ENCODE results near the gene GPX7. TPM values are rescaled to one million over a fixed set of nuclear protein-coding genes. Genes with fewer than 3 reads are reported as not detected.
A peak's percentile ranks its signal among the peaks of the same experiment; 100 is the strongest.

GPX7 gene
- total and polyA plus RNA-seq, 2 donors = 19.5 to 55.4 TPM

DNA sequence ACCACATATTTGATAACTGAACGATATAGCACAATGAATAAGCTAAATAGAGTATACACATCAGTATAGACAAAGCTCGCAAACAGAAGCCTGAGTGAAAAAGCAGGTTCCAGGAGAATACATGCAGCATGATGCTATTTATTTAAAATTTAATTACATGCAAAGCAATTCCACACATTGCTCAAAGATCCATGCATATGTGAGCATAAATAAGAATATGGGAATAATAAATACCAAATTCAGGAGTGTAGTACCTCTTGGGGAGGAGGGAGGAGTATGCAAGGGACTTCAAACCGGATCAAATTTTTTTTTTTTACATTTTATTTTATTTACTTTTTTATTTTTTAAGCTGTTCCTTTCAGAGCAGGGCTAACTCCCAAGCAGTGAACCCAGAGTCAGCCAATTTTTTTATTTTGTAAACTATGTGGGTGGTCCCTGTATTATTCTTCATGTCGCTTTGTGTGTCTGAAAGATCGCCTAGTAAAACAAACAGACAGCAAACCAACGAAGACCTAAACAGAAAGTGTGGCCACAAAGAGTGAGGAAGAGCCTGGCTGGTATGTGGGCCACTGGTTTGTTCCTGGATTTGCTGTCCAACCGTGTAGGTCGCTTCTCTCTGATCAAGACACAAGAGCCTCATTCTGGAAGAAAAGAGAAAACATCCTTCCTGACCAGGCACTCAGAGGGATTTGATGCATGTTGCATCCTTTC is 26.6 kb downstream of the GPX7 start:
- DNase-seq (ENCODE audit: extremely low spot score) = no peak
- Histone ChIP-seq H3K36me3 (ENCODE audit: insufficient read depth) (no peaks in the 10 kb centered on the region), H3K4me3 (ENCODE audit: low read depth, low read length) (no peak overlapping the region), H3K27ac (ENCODE audit: low read depth) (no peak overlapping the region), H3K4me1 (ENCODE audit: insufficient read depth) (no peaks in the 10 kb centered on the region)
- WGBS = 50% methylated on average over 8 of the region's 8 CpGs

DNA sequence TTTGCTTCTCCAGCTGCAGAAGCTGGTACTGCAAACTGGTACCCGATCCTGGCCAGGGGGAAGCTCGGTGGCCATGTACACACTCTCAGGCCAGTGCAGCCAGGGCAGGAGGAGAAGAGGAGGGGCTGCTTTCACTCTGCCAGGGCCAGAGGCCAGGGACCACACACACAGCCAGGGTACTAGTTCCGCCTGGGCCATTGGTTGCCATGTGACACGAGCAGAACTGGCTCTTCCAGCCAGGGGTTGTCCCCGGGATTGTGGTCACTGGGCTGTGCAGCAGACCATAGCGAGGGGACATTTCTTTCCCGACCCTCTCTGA is 27.1 kb downstream of the GPX7 start:
- no peak for DNase-seq (ENCODE audit: extremely low spot score)
- H3K4me3 ChIP-seq (ENCODE audit: low read depth, low read length) = no peak overlapping the region
- 47% methylated on average over 7 of the region's 7 CpGs for WGBS
- H3K36me3 ChIP-seq (ENCODE audit: insufficient read depth) = no peaks in the 10 kb centered on the region
- H3K27ac ChIP-seq (ENCODE audit: low read depth) = no peak overlapping the region
- no peaks in the 10 kb centered on the region for H3K4me1 ChIP-seq (ENCODE audit: insufficient read depth)

DNA sequence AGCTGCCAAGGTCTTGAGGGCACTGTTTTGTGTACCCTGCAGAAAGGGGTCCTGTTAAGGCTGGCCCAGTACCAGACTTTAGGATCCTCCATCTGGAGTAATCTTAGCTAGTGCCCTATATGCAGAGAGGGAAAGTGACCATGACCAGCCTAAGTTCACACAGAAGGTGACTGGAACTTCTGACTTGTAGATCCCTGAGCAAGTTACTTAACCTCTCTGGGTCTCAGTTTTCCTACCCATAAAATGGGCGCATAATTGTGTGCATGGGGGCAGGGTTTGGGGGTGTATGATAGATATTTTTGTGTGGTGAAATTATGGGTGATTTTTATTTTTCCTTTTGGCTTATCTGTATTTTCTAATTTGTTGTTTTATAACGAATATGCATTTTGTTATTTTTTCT is 27.5 kb downstream of the GPX7 start:
- WGBS = 94% methylated on average over 2 of the region's 2 CpGs
- no peak for DNase-seq (ENCODE audit: extremely low spot score)
- Histone ChIP-seq H3K36me3 (ENCODE audit: insufficient read depth) (no peaks in the 10 kb centered on the region), H3K4me3 (ENCODE audit: low read depth, low read length) (no peak overlapping the region), H3K4me1 (ENCODE audit: insufficient read depth) (no peaks in the 10 kb centered on the region), H3K27ac (ENCODE audit: low read depth) (no peak overlapping the region)

DNA sequence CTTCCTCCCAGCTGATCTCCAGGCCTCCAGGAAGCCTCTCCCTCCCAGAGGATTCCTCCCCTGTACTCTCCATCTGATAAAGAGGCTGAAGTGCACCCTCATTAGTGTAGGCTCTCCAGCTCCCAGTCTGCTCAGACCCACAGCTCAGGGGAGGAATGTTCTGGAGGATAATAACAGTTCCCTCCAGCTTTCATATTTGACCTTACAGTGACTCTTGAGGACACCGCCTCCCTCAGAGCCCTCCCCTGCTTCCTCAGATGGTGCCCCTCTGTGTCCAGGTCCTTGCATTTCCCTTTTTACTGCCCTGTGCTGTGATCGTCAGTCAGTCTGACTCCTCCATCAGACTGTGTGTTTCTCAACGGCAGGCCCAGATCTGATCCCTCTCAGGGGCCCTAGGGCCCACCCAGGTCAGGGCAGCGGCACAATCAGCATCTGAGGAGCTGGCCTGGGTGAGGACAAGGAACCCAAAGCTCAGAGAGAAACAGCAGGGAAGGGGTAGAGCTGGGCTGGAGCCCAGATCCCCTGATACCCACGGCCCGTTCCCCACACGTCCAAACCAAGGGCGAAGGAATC is 29.7 kb downstream of the GPX7 start:
- Histone ChIP-seq H3K36me3 (ENCODE audit: insufficient read depth) (no peaks in the 10 kb centered on the region), H3K4me3 (ENCODE audit: low read depth, low read length) (no peak overlapping the region), H3K27ac (ENCODE audit: low read depth) (no peak overlapping the region)

GRCh38 chr1:52632732-52633290 is 30.6 kb downstream of the GPX7 start, which contains the start of gene SHISAL2A:
Gene SHISAL2A, plus strand, starts transcription at chr1:52633168. Its CDS starts 326 bp downstream, at chr1:52633494.
- no peaks in the 10 kb centered on the region for H3K4me1 ChIP-seq (ENCODE audit: insufficient read depth)
- peak within 1 kb of the TSS; percentile 48 for H3K4me3 ChIP-seq (ENCODE audit: low read depth, low read length)
- H3K36me3 ChIP-seq (ENCODE audit: insufficient read depth) = no peaks in the 10 kb centered on the region
- no peak for DNase-seq (ENCODE audit: extremely low spot score)
- H3K27ac ChIP-seq (ENCODE audit: low read depth) = no peak within 1 kb of the TSS
- WGBS = 15% methylated on average over 51 of the region's 53 CpGs

More for the DNA sequence above, 29.7 kb downstream of the GPX7 start:
- WGBS = 85% methylated on average over 8 of the region's 8 CpGs
- H3K4me1 ChIP-seq (ENCODE audit: insufficient read depth) = no peaks in the 10 kb centered on the region
- DNase-seq (ENCODE audit: extremely low spot score) = no peak

- Histone ChIP-seq H3K4me1 (ENCODE audit: insufficient read depth) (no peaks in the 10 kb centered on the region), H3K36me3 (ENCODE audit: insufficient read depth) (no peaks in the 10 kb centered on the region), H3K27ac (ENCODE audit: low read depth) (no peak overlapping the region), H3K4me3 (ENCODE audit: low read depth, low read length) (peak overlapping the region; percentile 48)
- WGBS = 6% methylated on average over 52 of the region's 52 CpGs
- DNase-seq (ENCODE audit: extremely low spot score) = no peak
Observed at GRCh38 chr1:52633291-52633754, 31.2 kb downstream of the GPX7 start.

GRCh38 chr1:52634111-52634510 is 31.9 kb downstream of the GPX7 start:
- 95% methylated on average over 4 of the region's 4 CpGs for WGBS
- Histone ChIP-seq H3K4me3 (ENCODE audit: low read depth, low read length) (no peak overlapping the region), H3K4me1 (ENCODE audit: insufficient read depth) (no peaks in the 10 kb centered on the region), H3K36me3 (ENCODE audit: insufficient read depth) (no peaks in the 10 kb centered on the region), H3K27ac (ENCODE audit: low read depth) (no peak overlapping the region)
- no peak for DNase-seq (ENCODE audit: extremely low spot score)

DNA sequence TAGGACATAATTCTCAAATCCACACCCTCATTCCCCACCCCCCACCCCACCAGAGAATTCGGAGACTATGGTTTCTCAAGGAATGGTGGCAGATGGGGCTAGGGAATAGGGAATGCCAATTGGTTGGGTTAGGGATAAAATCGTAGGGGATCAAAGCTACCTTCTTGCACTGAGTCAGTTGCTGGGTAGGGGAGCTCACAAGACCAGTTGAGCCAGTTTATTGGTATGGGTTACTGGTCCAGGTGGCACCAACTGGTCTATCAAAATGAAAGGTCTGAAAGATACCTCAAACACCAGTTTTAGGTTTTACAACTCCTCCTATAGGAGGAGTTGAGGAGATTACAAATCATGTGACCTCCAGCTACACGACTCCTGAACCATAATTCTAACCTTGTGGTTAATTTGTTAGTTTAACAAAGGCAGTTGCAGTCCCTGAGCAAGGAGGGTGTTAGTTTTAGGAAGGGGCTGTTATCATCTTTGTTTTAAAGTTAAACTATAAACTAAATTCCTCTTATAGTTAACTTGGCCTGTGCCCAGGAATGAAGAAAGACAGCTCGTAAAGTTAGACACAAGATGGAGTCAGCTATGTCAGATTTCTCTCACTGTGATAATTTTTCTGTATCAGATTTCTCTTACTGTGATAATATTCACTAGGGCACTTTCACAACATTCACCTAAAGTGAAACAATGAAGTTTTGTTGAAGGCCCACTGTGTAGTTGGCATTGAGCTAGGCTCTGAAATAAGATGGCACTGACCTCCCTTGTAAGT is 33.3 kb downstream of the GPX7 start:
- no peak overlapping the region for H3K27ac ChIP-seq (ENCODE audit: low read depth)
- 64% methylated on average over 4 of the region's 4 CpGs for WGBS

DNA sequence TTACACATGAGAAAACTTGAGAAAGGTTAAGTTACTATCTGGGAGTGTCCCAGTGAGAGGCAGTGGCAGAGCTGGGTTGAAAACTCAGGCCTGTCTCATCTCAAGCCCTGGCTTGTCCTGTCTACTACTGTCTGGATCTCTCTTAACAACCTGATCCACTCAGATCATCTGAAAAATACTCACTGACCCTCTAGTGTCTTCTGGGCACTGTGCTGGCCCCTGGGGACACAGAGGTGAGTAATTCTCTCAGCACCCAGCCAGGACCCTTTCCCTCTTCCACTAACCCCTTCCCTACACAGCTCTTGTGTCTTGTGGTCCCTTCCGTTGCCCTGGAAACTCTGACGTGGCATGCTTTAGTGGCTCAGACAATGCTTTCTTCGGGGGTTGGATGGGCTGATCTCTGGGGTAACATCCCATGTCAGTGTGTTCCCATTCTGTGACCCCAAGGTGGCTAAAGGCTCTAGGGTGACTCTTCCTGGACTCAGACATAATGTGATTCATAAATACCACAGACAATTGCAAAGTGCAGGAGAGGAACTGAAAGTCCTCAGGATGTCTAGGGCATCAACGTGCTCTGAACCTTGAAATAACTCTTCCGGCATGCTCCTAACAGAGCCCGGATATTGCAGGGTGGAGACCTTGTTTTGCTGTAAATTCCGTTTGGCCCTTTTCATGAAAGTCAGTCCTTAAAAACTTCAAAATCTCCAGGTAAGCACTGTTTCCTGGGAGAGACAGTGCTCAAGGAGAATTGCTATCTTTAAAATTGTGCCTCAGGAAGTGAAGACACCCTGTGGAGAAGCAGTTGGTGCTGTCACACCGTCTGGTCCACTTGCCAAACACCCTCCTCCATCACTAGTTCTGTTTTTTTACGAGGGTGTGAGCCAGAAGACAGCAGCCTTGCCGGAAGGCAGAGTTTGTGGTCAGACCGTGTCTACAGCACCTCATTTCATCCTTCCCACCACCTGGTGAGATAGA is 34.8 kb downstream of the GPX7 start:
- no peak overlapping the region for H3K27ac ChIP-seq (ENCODE audit: low read depth)
- H3K4me1 ChIP-seq (ENCODE audit: insufficient read depth) = no peaks in the 10 kb centered on the region
- H3K4me3 ChIP-seq (ENCODE audit: low read depth, low read length) = no peak overlapping the region
- H3K36me3 ChIP-seq (ENCODE audit: insufficient read depth) = no peaks in the 10 kb centered on the region
- no peak for DNase-seq (ENCODE audit: extremely low spot score)
- 66% methylated on average over 11 of the region's 11 CpGs for WGBS

More for the DNA sequence above, 33.3 kb downstream of the GPX7 start:
- no peak overlapping the region for H3K4me3 ChIP-seq (ENCODE audit: low read depth, low read length)
- no peak for DNase-seq (ENCODE audit: extremely low spot score)
- H3K36me3 ChIP-seq (ENCODE audit: insufficient read depth) = no peaks in the 10 kb centered on the region
- H3K4me1 ChIP-seq (ENCODE audit: insufficient read depth) = no peaks in the 10 kb centered on the region

GRCh38 chr1:52637946-52638345 is 35.8 kb downstream of the GPX7 start:
- H3K4me1 ChIP-seq (ENCODE audit: insufficient read depth) = no peaks in the 10 kb centered on the region
- DNase-seq (ENCODE audit: extremely low spot score) = no peak
- H3K36me3 ChIP-seq (ENCODE audit: insufficient read depth) = no peaks in the 10 kb centered on the region
- 63% methylated on average over 4 of the region's 4 CpGs for WGBS
- no peak overlapping the region for H3K4me3 ChIP-seq (ENCODE audit: low read depth, low read length)
- no peak overlapping the region for H3K27ac ChIP-seq (ENCODE audit: low read depth)

DNA sequence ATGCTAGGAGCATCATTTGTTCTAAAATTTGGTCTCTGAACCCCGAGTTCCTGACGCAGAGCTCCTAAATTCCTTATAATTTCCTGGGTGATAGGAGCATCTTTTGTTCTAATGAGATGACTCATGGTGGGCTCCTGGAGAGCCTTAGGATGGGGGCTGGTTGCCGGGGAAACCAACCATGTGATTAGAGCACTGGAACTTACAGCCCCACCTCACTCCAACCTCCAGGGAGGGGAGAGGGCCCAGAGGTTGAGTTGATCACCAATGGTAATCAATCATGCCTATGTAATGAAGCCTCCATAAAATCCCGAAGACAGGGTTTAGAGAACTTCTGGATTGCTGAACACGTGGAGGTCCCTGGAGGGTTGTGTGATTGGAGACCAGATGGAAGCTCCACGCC is 38.5 kb downstream of the GPX7 start:
- DNase-seq (ENCODE audit: extremely low spot score) = no peak
- Histone ChIP-seq H3K36me3 (ENCODE audit: insufficient read depth) (no peaks in the 10 kb centered on the region), H3K27ac (ENCODE audit: low read depth) (no peak overlapping the region), H3K4me1 (ENCODE audit: insufficient read depth) (no peaks in the 10 kb centered on the region), H3K4me3 (ENCODE audit: low read depth, low read length) (no peak overlapping the region)
- WGBS = 85% methylated on average over 6 of the region's 6 CpGs

DNA sequence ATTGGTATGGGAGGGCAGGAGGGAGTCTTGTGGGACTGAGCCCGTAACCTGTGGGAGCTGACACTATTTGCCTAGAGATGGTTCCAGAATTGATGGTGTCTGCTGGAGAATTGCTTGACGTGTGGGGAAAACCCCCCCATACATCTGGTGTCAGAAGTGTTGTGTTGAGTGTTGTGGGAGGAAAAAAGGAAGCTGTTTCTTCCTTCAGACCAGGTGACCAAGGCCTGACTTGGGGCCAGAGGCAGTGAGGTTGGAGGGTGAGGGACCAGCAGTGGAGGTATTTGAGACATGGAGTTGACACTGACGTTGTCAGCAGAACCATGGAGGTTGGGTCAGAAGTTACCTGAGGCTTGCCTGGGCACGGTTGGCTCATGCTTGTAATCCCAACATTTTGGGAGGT is 39.1 kb downstream of the GPX7 start:
- no peaks in the 10 kb centered on the region for H3K4me1 ChIP-seq (ENCODE audit: insufficient read depth)
- WGBS = 88% methylated on average over 4 of the region's 4 CpGs

DNA sequence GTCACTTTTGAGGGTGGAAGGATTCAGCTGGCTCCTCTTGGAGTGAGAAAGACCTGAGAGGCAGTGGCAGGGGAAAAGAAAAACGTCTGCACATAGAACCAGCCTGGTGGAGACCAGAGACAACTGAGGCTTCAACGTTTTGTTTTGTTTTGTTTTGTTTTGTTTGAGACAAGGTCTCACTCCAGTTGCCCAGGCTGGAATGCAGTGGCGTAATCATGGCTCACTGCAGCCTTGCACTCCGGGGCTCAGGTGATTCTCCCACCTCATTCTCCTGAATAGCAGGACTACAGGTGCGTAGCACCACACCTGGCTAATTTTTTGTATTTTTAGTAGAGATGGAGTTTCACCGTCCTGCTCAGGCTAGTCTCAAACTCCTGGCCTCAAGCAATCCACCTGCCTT is 43.1 kb downstream of the GPX7 start:
- WGBS = 68% methylated on average over 6 of the region's 6 CpGs
- DNase-seq (ENCODE audit: extremely low spot score) = no peak
- Histone ChIP-seq H3K4me3 (ENCODE audit: low read depth, low read length) (no peak overlapping the region), H3K36me3 (ENCODE audit: insufficient read depth) (no peaks in the 10 kb centered on the region), H3K4me1 (ENCODE audit: insufficient read depth) (no peaks in the 10 kb centered on the region), H3K27ac (ENCODE audit: low read depth) (no peak overlapping the region)

More for the DNA sequence above, 39.1 kb downstream of the GPX7 start:
- H3K27ac ChIP-seq (ENCODE audit: low read depth) = no peak overlapping the region
- no peaks in the 10 kb centered on the region for H3K36me3 ChIP-seq (ENCODE audit: insufficient read depth)
- H3K4me3 ChIP-seq (ENCODE audit: low read depth, low read length) = no peak overlapping the region
- no peak for DNase-seq (ENCODE audit: extremely low spot score)

Data from urinary bladder (tissue), 4 donors.